Breast epithelium (tissue), 4 donors: Measurements from ENCODE around the gene DPT. TPM values are rescaled to one million over a fixed set of nuclear protein-coding genes. Genes with fewer than 3 reads are reported as not detected.

Source experiments
- DNase-seq, 2 donors: peaks; one replicate each; pipeline ENCODE4 v3.0.0-alpha.2; 2019; ENCODE audit warnings: low spot score in 2 of 2
- H3K27ac ChIP-seq, 2 donors: fragments of 200-600 bp; sonication (generic) in 1 of 2; one replicate each; pipeline ENCODE4 v1.5.1; 2016 to 2019; ENCODE audit warnings: mild to moderate bottlenecking in 1 of 2
- H3K27me3 ChIP-seq, 2 donors: fragments of 200-600 bp; sonication (generic) in 1 of 2; one replicate each; pipeline versions ENCODE4 v1.5.1 to v1.6.0; 2017 to 2019; ENCODE audit warnings: control low read depth in 1 of 2, mild to moderate bottlenecking in 1 of 2
- H3K36me3 ChIP-seq: fragments of 200-600 bp; one replicate; pipeline ENCODE4 v1.5.1; 2019
- H3K4me1 ChIP-seq, 2 donors: fragments of 200-600 bp; sonication (generic); one replicate each; pipeline ENCODE4 v1.5.1; 2016 to 2019; ENCODE audit warnings: control low read depth in 1 of 2
- H3K4me3 ChIP-seq, 3 donors: fragments of 200-600 bp; sonication (generic); 1 replicate in 2 of 3; 2 replicates in 1 of 3; pipeline ENCODE4 v1.5.1; 2016 to 2019; ENCODE audit warnings: mild to moderate bottlenecking in 3 of 3, moderate library complexity in 2 of 3
- H3K9me3 ChIP-seq, 2 donors: fragments of 200-600 bp; sonication (generic) in 1 of 2; one replicate each; pipeline ENCODE4 v1.5.1; 2016 to 2019; ENCODE audit warnings: control low read depth in 1 of 2
- POLR2A ChIP-seq: fragments of 450-650 bp; IDR thresholded peaks from one replicate; pipeline ENCODE4 v1.6.1; 2016; ENCODE audit warnings: antibody characterized with exemption, mild to moderate bottlenecking, moderate library complexity
- POLR2AphosphoS5 ChIP-seq, 3 donors: sonication (generic); formaldehyde crosslinking; IDR thresholded peaks; one replicate each; pipeline ENCODE4 v1.6.1; 2017; ENCODE audit warnings: antibody characterized with exemption in 3 of 3
- intact Hi-C: fragments of 100-400 bp; cut with DNase I; formaldehyde crosslinking; loops from one replicate; pipeline ENCODE4 v1.15.1; 2023; ENCODE audit warnings: low total_unique reads
- total RNA-seq, 3 donors: library from RNA; depleted of rRNA; stranded (reverse); fragments of >200 nt; gene quantifications; one replicate each; pipeline ENCODE4 v1.1.0, GENCODE V29; 2016
- TF ChIP-seq, protein P1 (sequence below), 3 donors: fragments of 450-650 bp; IDR thresholded peaks; one replicate each; pipeline ENCODE4 v1.5.1; 2016 to 2017; ENCODE audit warnings: antibody characterized with exemption in 3 of 3, mild to moderate bottlenecking in 3 of 3, moderate library complexity in 3 of 3

DPT gene
- total RNA-seq, 3 donors from 2014 or later = 26.9 to 740 (median 62.6) TPM

- Histone ChIP-seq H3K4me3 (no peak overlapping the region), H3K36me3 (no peaks in the 10 kb centered on the region), H3K4me1 (no peaks in the 10 kb centered on the region), H3K27me3 (no peaks in the 10 kb centered on the region), H3K9me3 (no peaks in the 10 kb centered on the region), H3K27ac (no peak overlapping the region)
- intact Hi-C loops = no loop called here
- TF ChIP-seq POLR2A = no peak
- no peak for TF ChIP-seq POLR2AphosphoS5 (IDR thresholded peaks at IDR 0.05)
- TF ChIP-seq, protein P1, sequence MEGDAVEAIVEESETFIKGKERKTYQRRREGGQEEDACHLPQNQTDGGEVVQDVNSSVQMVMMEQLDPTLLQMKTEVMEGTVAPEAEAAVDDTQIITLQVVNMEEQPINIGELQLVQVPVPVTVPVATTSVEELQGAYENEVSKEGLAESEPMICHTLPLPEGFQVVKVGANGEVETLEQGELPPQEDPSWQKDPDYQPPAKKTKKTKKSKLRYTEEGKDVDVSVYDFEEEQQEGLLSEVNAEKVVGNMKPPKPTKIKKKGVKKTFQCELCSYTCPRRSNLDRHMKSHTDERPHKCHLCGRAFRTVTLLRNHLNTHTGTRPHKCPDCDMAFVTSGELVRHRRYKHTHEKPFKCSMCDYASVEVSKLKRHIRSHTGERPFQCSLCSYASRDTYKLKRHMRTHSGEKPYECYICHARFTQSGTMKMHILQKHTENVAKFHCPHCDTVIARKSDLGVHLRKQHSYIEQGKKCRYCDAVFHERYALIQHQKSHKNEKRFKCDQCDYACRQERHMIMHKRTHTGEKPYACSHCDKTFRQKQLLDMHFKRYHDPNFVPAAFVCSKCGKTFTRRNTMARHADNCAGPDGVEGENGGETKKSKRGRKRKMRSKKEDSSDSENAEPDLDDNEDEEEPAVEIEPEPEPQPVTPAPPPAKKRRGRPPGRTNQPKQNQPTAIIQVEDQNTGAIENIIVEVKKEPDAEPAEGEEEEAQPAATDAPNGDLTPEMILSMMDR (IDR thresholded peaks at IDR 0.05) = no peak
- DNase-seq = no peak
These were observed 33.5 kb upstream of the DPT start for GRCh38 chr1:168762473-168762872.

GRCh38 chr1:168760781-168761180 lies 31.8 kb upstream of the DPT start:
- intact Hi-C loops = no loop called here
- Histone ChIP-seq H3K27ac (no peak overlapping the region), H3K4me1 (no peaks in the 10 kb centered on the region), H3K27me3 (no peaks in the 10 kb centered on the region), H3K36me3 (no peaks in the 10 kb centered on the region), H3K4me3 (no peak overlapping the region), H3K9me3 (no peaks in the 10 kb centered on the region)
- TF ChIP-seq POLR2A = no peak
- TF ChIP-seq, protein P1 (IDR thresholded peaks at IDR 0.05) = no peak
- no peak for TF ChIP-seq POLR2AphosphoS5 (IDR thresholded peaks at IDR 0.05)
- no peak for DNase-seq

DNA sequence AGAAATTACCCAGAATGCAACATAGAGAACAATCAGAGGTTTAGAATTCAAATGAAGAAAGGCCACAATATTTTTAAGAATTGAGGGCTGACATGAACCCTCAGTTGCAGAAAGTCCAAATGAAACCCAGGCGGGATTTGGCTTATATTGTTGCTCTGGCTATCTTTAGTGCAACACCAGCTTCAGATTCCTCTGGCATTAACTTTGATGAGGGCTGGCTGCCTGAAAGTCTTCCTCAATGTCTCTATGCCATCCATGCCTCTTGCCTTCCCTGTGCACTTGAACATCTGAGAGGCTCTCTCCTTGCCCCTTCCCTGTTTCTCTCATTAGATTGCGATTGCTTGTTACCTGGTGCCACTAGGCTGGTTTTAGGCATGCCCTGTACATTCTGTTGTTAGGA lies 31.2 kb upstream of the DPT start:
- Histone ChIP-seq H3K36me3 (no peaks in the 10 kb centered on the region), H3K9me3 (no peaks in the 10 kb centered on the region), H3K27me3 (no peaks in the 10 kb centered on the region), H3K4me3 (no peak overlapping the region), H3K4me1 (no peaks in the 10 kb centered on the region), H3K27ac (no peak overlapping the region)
- no peak for TF ChIP-seq POLR2AphosphoS5 (IDR thresholded peaks at IDR 0.05)
- TF ChIP-seq, protein P1 (IDR thresholded peaks at IDR 0.05) = no peak
- TF ChIP-seq POLR2A = no peak
- intact Hi-C loops = no loop called here
- no peak for DNase-seq

DNA sequence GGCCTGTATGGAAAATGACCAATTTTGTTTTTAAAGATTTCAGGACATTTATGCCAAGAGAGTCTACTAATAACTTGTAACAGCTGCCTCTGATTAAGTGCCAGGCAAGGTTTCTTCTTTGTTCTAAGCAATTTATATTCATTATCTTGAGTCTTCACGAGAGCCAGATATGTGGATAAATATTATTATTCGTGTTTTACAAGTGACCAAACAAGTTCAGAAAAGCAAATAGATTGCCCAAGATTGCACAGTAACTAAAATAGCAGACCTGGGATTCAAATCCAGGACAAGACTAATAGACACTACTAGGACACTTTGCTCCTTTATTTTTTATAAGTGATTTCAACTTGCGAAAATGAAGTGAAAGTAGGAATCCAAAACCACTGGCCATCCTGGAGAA lies 30.1 kb upstream of the DPT start:
- intact Hi-C loops = no loop called here
- no peak overlapping the region for H3K27ac ChIP-seq

GRCh38 chr1:168758503-168758902 lies 29.5 kb upstream of the DPT start:
- Histone ChIP-seq H3K9me3 (no peaks in the 10 kb centered on the region), H3K27ac (no peak overlapping the region), H3K4me3 (no peak overlapping the region), H3K27me3 (no peaks in the 10 kb centered on the region), H3K36me3 (no peaks in the 10 kb centered on the region), H3K4me1 (no peaks in the 10 kb centered on the region)
- no peak for DNase-seq
- intact Hi-C loops = no loop called here
- no peak for TF ChIP-seq POLR2AphosphoS5 (IDR thresholded peaks at IDR 0.05)
- no peak for TF ChIP-seq POLR2A
- TF ChIP-seq, protein P1 (IDR thresholded peaks at IDR 0.05) = no peak

More for the DNA sequence above, 30.1 kb upstream of the DPT start:
- no peaks in the 10 kb centered on the region for H3K4me1 ChIP-seq
- no peak for DNase-seq
- no peaks in the 10 kb centered on the region for H3K27me3 ChIP-seq
- TF ChIP-seq, protein P1 (IDR thresholded peaks at IDR 0.05) = no peak
- TF ChIP-seq POLR2AphosphoS5 (IDR thresholded peaks at IDR 0.05) (no peak), POLR2A (no peak)
- H3K4me3 ChIP-seq = no peak overlapping the region
- H3K36me3 ChIP-seq = no peaks in the 10 kb centered on the region
- no peaks in the 10 kb centered on the region for H3K9me3 ChIP-seq
